Measurements from ENCODE around the gene UMAD1.
"Not testable (repeated sequence)": the region's sequence is repeated elsewhere in the genome, so short reads cannot be mapped to it uniquely, and the experiment has no call there.

UMAD1 gene

DNA sequence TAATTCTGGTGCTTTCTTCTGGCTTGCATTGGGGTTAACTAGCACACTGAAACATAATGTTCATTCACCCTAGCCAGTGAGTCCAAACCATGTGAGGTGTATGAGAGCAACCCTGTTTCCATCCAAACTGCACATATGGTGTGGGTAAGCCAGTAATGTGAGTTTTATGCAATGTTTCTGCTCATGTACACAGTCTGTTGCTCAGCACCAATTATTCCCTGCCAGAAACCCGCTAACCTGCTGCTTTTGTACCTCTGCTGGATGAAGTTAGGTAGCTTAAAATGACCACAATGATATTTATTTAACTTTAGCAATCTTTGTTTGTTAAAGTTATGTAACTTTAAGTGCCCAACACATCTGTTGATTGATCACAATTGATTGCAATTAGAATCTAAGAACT, 171.6 kb downstream of the UMAD1 start:
- H3K27ac ChIP-seq (ENCODE audit: low read length), result no peak overlapping the region
- H3K4me1 ChIP-seq (ENCODE audit: control insufficient read depth, insufficient read depth, low read length), result no peaks in the 10 kb centered on the region; the same call in 1 of the 2 replicates
- no peak for DNase-seq (ENCODE audit: low read depth, low spot score)
- no peaks in the 10 kb centered on the region for H3K9me3 ChIP-seq (ENCODE audit: control insufficient read depth, insufficient read depth, low read length)
- WGBS (ENCODE audit: insufficient coverage, insufficient read length), result no CpG with 5 or more reads among the region's 1 CpG
- no peaks in the 10 kb centered on the region for H3K36me3 ChIP-seq (ENCODE audit: control insufficient read depth, insufficient read depth, low read length)
- H3K27me3 ChIP-seq (ENCODE audit: control insufficient read depth, insufficient read depth, low read length), result no peaks in the 10 kb centered on the region
- no peak overlapping the region for H3K4me3 ChIP-seq (ENCODE audit: low read length)

DNA sequence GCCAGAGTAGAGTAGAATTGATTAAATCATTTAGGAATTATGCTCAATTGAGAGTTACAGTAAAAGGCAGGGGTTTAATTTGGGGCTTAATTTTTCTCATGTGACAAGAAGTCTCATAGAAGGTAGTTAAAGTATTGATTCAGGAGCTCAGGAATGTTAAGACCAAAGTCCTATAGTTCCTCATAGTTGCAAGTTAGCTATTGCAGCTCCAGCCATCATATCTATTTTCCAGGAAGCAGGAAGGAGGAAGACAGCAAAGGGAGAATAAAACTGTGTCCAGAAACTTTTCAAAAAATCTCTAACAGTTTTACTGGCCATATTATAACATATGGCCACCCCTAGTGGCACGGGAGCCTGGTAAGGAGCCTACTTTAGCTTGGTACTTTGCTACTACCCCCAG, 174.8 kb downstream of the UMAD1 start:
- no peak for DNase-seq (ENCODE audit: low read depth, low spot score)
- Histone ChIP-seq H3K4me1 (ENCODE audit: control insufficient read depth, insufficient read depth, low read length) (no peaks in the 10 kb centered on the region; the same call in 1 of the 2 replicates), H3K4me3 (ENCODE audit: low read length) (no peak overlapping the region), H3K36me3 (ENCODE audit: control insufficient read depth, insufficient read depth, low read length) (no peaks in the 10 kb centered on the region), H3K27me3 (ENCODE audit: control insufficient read depth, insufficient read depth, low read length) (no peaks in the 10 kb centered on the region), H3K9me3 (ENCODE audit: control insufficient read depth, insufficient read depth, low read length) (no peaks in the 10 kb centered on the region), H3K27ac (ENCODE audit: low read length) (no peak overlapping the region)
- WGBS (ENCODE audit: insufficient coverage, insufficient read length), result no CpG with 5 or more reads among the region's 1 CpG

DNA sequence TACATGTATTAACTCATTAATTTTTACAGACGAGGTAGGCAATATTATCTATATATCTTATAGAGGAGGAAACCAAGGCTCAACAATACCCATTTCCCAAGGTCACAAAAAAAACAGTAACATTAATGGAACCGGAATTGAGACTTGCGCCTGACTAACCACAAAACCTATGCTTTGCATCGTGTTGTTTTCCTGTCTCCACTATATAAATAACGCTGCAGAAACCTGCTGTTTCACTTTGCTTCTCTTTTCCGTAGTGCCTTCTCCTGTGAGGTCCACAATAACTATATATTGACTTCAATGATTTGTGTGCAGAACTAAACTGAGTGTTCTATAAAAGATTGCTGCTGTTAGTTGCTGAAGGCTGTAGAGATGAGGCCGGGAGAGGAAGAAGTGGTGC, 175.5 kb downstream of the UMAD1 start:
- Histone ChIP-seq H3K4me3 (ENCODE audit: low read length) (no peak overlapping the region), H3K36me3 (ENCODE audit: control insufficient read depth, insufficient read depth, low read length) (no peaks in the 10 kb centered on the region), H3K9me3 (ENCODE audit: control insufficient read depth, insufficient read depth, low read length) (no peaks in the 10 kb centered on the region), H3K27ac (ENCODE audit: low read length) (no peak overlapping the region), H3K27me3 (ENCODE audit: control insufficient read depth, insufficient read depth, low read length) (no peaks in the 10 kb centered on the region), H3K4me1 (ENCODE audit: control insufficient read depth, insufficient read depth, low read length) (no peaks in the 10 kb centered on the region; the same call in 1 of the 2 replicates)
- no CpG with 5 or more reads among the region's 7 CpGs for WGBS (ENCODE audit: insufficient coverage, insufficient read length)
- no peak for DNase-seq (ENCODE audit: low read depth, low spot score)

DNA sequence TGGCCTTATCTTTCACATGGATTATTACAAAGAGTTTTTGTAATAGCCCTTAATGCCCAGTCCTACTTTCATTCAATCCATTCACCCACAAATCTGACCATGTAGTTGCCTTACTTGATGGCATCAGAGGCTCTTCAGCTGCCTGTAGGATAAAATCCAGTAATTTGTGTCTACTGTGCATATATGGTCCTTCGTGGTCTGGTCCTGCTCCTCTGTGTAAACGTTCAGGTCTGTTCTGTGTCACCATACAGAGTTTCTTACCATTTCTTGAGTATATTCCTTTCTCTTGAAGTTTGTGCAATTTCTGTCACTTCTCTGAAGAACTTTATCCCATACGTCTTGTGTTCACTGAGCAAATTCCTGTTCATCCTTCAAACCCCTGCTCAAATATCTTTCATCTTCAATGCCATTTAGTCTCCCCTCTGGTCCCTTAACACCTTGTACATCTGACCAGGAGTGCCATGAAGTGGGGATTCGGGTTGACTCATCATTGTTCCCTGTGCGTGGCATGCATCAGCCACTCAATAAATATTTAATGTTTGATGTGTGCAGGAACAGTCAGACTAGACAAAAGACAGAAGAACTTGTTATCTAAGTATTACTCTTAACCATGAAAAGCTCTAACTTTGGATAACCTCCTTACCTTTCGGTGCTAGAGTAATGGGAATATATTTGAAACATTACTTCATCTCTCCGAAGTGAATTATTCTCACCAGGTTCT, 176.4 kb downstream of the UMAD1 start:
- Histone ChIP-seq H3K27me3 (ENCODE audit: control insufficient read depth, insufficient read depth, low read length) (no peaks in the 10 kb centered on the region), H3K27ac (ENCODE audit: low read length) (no peak overlapping the region), H3K4me1 (ENCODE audit: control insufficient read depth, insufficient read depth, low read length) (peaks cover 1% of the 10 kb centered on the region), H3K36me3 (ENCODE audit: control insufficient read depth, insufficient read depth, low read length) (no peaks in the 10 kb centered on the region), H3K4me3 (ENCODE audit: low read length) (no peak overlapping the region), H3K9me3 (ENCODE audit: control insufficient read depth, insufficient read depth, low read length) (no peaks in the 10 kb centered on the region)
- WGBS (ENCODE audit: insufficient coverage, insufficient read length), result no CpG with 5 or more reads among the region's 7 CpGs
- DNase-seq (ENCODE audit: low read depth, low spot score), result no peak

DNA sequence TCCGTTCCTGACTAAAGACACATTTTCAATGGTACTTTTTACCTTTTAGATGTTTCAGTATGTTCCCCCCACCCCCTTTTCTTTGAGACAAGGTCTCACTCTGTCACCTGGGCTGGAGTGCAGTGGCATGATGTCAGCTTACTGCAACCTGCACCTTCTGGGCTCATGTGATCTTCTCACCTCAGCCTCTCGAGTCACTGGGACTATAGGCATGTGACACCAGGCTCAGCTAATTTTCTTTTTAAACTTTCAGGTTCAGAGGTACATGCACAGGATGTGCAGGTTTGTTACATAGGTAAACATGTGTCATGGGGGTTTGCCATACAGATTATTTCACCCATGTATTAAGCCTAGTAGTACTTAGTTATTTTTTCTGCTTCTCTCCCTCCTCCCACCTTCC, 177.2 kb downstream of the UMAD1 start:
- H3K36me3 ChIP-seq (ENCODE audit: control insufficient read depth, insufficient read depth, low read length), result no peaks in the 10 kb centered on the region
- no peaks in the 10 kb centered on the region for H3K27me3 ChIP-seq (ENCODE audit: control insufficient read depth, insufficient read depth, low read length)
- WGBS (ENCODE audit: insufficient coverage, insufficient read length), result no CpG with 5 or more reads among the region's 2 CpGs
- peaks cover 1% of the 10 kb centered on the region for H3K4me1 ChIP-seq (ENCODE audit: control insufficient read depth, insufficient read depth, low read length)
- no peak overlapping the region for H3K27ac ChIP-seq (ENCODE audit: low read length)
- no peak overlapping the region for H3K4me3 ChIP-seq (ENCODE audit: low read length)
- no peak for DNase-seq (ENCODE audit: low read depth, low spot score)
- H3K9me3 ChIP-seq (ENCODE audit: control insufficient read depth, insufficient read depth, low read length), result no peaks in the 10 kb centered on the region

DNA sequence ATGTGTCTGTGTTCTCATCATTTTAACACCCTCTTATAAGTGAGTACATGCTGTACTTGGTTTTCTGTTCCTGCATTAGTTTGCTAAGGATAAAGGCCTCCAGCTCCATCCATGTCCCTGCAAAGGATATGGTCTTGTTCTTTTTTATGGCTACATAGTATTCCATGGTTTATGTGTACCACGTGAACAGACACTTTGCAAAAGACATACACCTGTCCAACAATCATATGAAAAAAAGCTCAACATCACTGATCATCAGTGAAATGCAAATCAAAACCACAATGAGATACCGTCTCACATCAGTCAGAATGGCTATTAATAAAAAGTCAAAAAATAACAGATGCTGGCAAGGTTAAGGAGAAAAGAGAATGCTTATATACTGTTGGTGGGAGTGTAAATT, 177.6 kb downstream of the UMAD1 start:
- not testable (repeated sequence) for H3K9me3 ChIP-seq (ENCODE audit: control insufficient read depth, insufficient read depth, low read length); H3K27me3 ChIP-seq (ENCODE audit: control insufficient read depth, insufficient read depth, low read length); H3K36me3 ChIP-seq (ENCODE audit: control insufficient read depth, insufficient read depth, low read length); H3K4me1 ChIP-seq (ENCODE audit: control insufficient read depth, insufficient read depth, low read length); H3K27ac ChIP-seq (ENCODE audit: low read length); DNase-seq (ENCODE audit: low read depth, low spot score); H3K4me3 ChIP-seq (ENCODE audit: low read length)
- WGBS (ENCODE audit: insufficient coverage, insufficient read length), result no CpG with 5 or more reads among the region's 2 CpGs

DNA sequence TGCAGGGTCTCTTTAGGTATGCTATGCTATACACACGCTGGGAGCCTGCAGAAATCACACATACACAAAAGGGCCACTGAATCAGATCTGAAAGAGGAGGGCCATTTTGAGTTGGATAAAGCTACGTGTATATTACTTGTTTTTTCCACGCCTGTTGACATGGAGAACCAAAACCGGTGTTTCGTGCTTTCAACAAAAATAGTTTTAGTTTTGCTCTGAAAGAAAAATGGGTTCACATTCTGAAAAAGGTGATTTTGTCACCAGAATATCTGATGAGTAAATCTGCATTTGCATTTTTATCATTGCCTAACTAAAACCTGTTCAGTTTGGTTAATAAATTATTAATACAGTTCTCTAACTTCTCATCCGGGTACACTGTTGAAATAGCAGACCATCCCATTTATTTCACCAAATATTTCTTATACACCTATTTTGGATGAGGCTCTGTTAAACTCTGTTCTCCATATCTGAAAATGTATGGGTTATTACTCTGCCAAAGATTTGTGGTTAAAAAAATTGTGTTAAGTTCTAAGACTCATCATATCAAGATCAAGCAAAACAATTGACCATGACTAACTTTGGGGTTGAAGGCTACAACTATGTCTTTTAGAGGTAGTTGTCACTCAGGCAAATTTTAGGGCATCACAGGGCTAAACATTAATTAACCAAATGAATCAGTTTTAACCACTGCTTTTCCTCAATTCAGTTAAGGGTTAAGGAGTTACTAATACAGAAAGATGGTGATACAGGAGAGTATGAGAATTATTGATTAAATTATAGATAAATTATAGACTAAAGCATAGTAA, 179.1 kb downstream of the UMAD1 start:
- Histone ChIP-seq H3K4me1 (ENCODE audit: control insufficient read depth, insufficient read depth, low read length) (peaks cover 1% of the 10 kb centered on the region), H3K27me3 (ENCODE audit: control insufficient read depth, insufficient read depth, low read length) (no peaks in the 10 kb centered on the region), H3K9me3 (ENCODE audit: control insufficient read depth, insufficient read depth, low read length) (no peaks in the 10 kb centered on the region), H3K4me3 (ENCODE audit: low read length) (no peak overlapping the region), H3K36me3 (ENCODE audit: control insufficient read depth, insufficient read depth, low read length) (no peaks in the 10 kb centered on the region), H3K27ac (ENCODE audit: low read length) (no peak overlapping the region)
- DNase-seq (ENCODE audit: low read depth, low spot score), result no peak
- no CpG with 5 or more reads among the region's 6 CpGs for WGBS (ENCODE audit: insufficient coverage, insufficient read length)

DNA sequence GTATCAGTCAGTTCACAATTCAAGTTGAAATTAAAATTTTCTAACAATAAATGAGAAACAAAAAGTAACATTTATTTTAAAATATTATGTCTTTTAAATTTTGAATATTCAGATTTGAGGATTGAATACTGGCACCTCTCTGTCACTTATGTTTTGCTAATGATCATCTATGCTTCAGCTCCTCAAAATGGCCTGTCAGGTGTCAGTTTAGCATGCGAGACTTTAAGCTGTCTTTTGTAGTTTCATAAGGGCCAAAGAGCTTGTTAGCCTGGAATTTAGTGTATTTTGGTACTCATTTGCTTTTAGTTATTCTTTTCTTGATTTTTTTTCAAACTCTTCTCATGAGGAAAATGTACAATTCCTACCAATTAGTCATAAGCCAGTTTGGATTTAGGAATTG, 179.9 kb downstream of the UMAD1 start:
- Histone ChIP-seq H3K27ac (ENCODE audit: low read length) (no peak overlapping the region), H3K27me3 (ENCODE audit: control insufficient read depth, insufficient read depth, low read length) (no peaks in the 10 kb centered on the region), H3K4me3 (ENCODE audit: low read length) (no peak overlapping the region), H3K4me1 (ENCODE audit: control insufficient read depth, insufficient read depth, low read length) (peaks cover 1% of the 10 kb centered on the region; the same call in 1 of the 2 replicates), H3K36me3 (ENCODE audit: control insufficient read depth, insufficient read depth, low read length) (no peaks in the 10 kb centered on the region), H3K9me3 (ENCODE audit: control insufficient read depth, insufficient read depth, low read length) (no peaks in the 10 kb centered on the region)
- no CpG with 5 or more reads among the region's 1 CpG for WGBS (ENCODE audit: insufficient coverage, insufficient read length)
- DNase-seq (ENCODE audit: low read depth, low spot score), result no peak

DNA sequence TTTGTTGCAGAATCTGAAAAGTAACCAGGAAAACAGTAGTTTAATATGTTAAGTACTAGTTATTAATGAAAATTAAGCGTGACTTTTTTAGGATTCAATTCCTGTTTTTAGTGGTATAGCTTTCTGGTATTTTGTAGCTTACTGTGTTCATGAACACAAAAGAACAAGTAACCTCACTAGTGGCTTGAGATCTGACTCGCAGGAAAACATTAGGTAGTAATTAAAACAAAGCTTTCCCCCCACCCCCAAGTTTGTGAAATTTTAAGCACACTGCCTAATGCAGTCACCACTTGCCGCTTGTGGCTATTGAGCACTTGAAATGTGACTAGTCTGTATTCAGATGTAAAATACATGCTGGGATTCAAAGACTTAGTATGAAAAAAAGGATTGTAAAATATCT, 180.4 kb downstream of the UMAD1 start:
- Histone ChIP-seq H3K4me1 (ENCODE audit: control insufficient read depth, insufficient read depth, low read length) (peaks cover 1% of the 10 kb centered on the region; the same call in 1 of the 2 replicates), H3K9me3 (ENCODE audit: control insufficient read depth, insufficient read depth, low read length) (no peaks in the 10 kb centered on the region), H3K4me3 (ENCODE audit: low read length) (no peak overlapping the region), H3K27me3 (ENCODE audit: control insufficient read depth, insufficient read depth, low read length) (no peaks in the 10 kb centered on the region), H3K36me3 (ENCODE audit: control insufficient read depth, insufficient read depth, low read length) (no peaks in the 10 kb centered on the region), H3K27ac (ENCODE audit: low read length) (no peak overlapping the region)
- WGBS (ENCODE audit: insufficient coverage, insufficient read length), result no CpG with 5 or more reads among the region's 3 CpGs
- DNase-seq (ENCODE audit: low read depth, low spot score), result no peak

DNA sequence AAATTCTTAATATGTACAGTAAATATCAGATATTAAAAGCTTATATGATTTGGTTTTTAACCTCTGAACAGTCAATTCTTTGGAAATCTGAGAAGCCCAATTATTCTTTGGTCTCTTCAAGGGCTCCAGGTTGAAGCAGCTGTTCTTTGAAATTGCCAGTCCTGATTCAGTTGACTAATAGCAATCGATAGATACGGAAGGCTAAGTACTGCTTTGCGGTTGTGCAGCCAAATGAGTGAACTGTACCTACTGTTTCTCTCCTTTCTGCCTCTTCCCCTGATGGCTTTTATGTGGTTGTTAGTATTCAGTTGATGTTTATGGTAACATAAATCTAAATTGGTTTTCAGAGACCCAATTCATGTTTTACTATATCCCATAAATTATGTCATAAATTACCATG, 181.0 kb downstream of the UMAD1 start:
- no peaks in the 10 kb centered on the region for H3K27me3 ChIP-seq (ENCODE audit: control insufficient read depth, insufficient read depth, low read length)
- no CpG with 5 or more reads among the region's 3 CpGs for WGBS (ENCODE audit: insufficient coverage, insufficient read length)
- H3K4me1 ChIP-seq (ENCODE audit: control insufficient read depth, insufficient read depth, low read length), result peaks cover 1% of the 10 kb centered on the region; the same call in 1 of the 2 replicates
- DNase-seq (ENCODE audit: low read depth, low spot score), result no peak
- no peaks in the 10 kb centered on the region for H3K36me3 ChIP-seq (ENCODE audit: control insufficient read depth, insufficient read depth, low read length)
- H3K4me3 ChIP-seq (ENCODE audit: low read length), result no peak overlapping the region
- H3K9me3 ChIP-seq (ENCODE audit: control insufficient read depth, insufficient read depth, low read length), result no peaks in the 10 kb centered on the region
- no peak overlapping the region for H3K27ac ChIP-seq (ENCODE audit: low read length)
